ENCODE measurements around the gene MEAF6. TPM values are rescaled to one million over a fixed set of nuclear protein-coding genes. Genes with fewer than 3 reads are reported as not detected.

The MEAF6 gene
- total and polyA plus RNA-seq, 2 of the 4 experiments (the other 2 are of a cell fraction) = 36.2 to 40.7 TPM

GRCh38 chr1:37473431-37474045 lies 41.0 kb downstream of the MEAF6 start:
- Histone ChIP-seq H3K27me3 (ENCODE audit: control insufficient read depth, insufficient read depth, low read length) (no peaks in the 10 kb centered on the region), H2AFZ (replicated peaks; ENCODE audit: low read length, poor library complexity) (peak overlapping the region; percentile 99), H3K23ac (ENCODE audit: low read depth, low read length) (peak overlapping the region; percentile 98), H4K91ac (ENCODE audit: insufficient read depth, low read depth, low read length) (peak overlapping the region; percentile 94), H3K14ac (replicated peaks; ENCODE audit: low read depth, low read length) (peak overlapping the region; percentile 94), H4K5ac (ENCODE audit: low read depth, low read length) (peak overlapping the region; percentile 89), H2AK5ac (ENCODE audit: low read depth, low read length) (peak overlapping the region; percentile 100), H3K4me3 (ENCODE audit: insufficient read depth, low read depth, low read length) (peak overlapping the region; percentile 95), H3K36me3 (ENCODE audit: control insufficient read depth, insufficient read depth, low read length) (peaks cover 17% of the 10 kb centered on the region), H2AK9ac (replicated peaks; ENCODE audit: low read depth, low read length, poor library complexity) (peak overlapping the region; percentile 95), H3K56ac (ENCODE audit: extremely low read depth, insufficient read depth, low read length) (peak overlapping the region; percentile 66; the same call in 1 of the 2 replicates), H3K27ac (ENCODE audit: insufficient read depth, low read length) (peak overlapping the region; percentile 0; the same call in 1 of the 2 replicates), H2BK20ac (ENCODE audit: low read depth, low read length) (0 out of 2 replicates have a peak overlapping the region, but pooled peaks have one; percentile 16), H3K4me2 (ENCODE audit: low read depth, low read length) (peak overlapping the region; percentile 99), H2BK5ac (ENCODE audit: low read depth, low read length, poor library complexity, severe bottlenecking) (peak overlapping the region; percentile 85), H3K4ac (ENCODE audit: low read depth, low read length) (peak overlapping the region; percentile 97), H3K4me1 (ENCODE audit: control insufficient read depth, insufficient read depth, low read length) (peaks cover 46% of the 10 kb centered on the region), H3K9me3 (ENCODE audit: control insufficient read depth, insufficient read depth, low read length) (no peaks in the 10 kb centered on the region), H3K9me1 (ENCODE audit: insufficient read depth, low read length) (peaks cover 30% of the 10 kb centered on the region), H3K79me1 (ENCODE audit: low read depth in 1 of 2, low read length in 2 of 2) (peaks cover 10 to 58% of the 10 kb centered on the region in 2 experiments; a peak in 3 of 4 replicates), H2BK120ac (ENCODE audit: low read depth, low read length) (peak overlapping the region; percentile 10), H3K18ac (ENCODE audit: low read depth, low read length) (peak overlapping the region; percentile 93), H3K9ac (ENCODE audit: low read depth, low read length) (peak overlapping the region; percentile 96), H2BK15ac (ENCODE audit: low read depth, low read length) (peak overlapping the region; percentile 90; the same call in 2 of the 3 replicates), H4K8ac (ENCODE audit: low read depth in 2 of 2, low read length in 2 of 2) (peak overlapping the region; percentile 49 to 90; a peak in 2 of 4 replicates), H4K20me1 (ENCODE audit: insufficient read depth, low read length) (peaks cover 15% of the 10 kb centered on the region)
- in situ Hi-C loops (cut with MboI; ENCODE audit: low sequenced_read_pairs) = no loop called here
- intact Hi-C loops (cut with micrococcal nuclease) = loop anchor here (5.0 kb wide), 1 partner anchor 209 kb away; no protein-coding TSS in a partner anchor
- DNase-seq (no peak), ATAC-seq (ENCODE audit: low read depth) (no peak)
- ChIA-PET CTCF (interaction anchor here (2.3 kb wide), 1 partner anchor 14 kb away, joined by 9 read pairs; no protein-coding TSS in a partner anchor), POLR2A (ENCODE audit: unreplicated experiment) (interaction anchor here (0.6 kb wide), 1 partner anchor 13 kb away, joined by 10 read pairs; no protein-coding TSS in a partner anchor)
- dilution Hi-C loops (cut with HindIII; ENCODE audit: low sequenced_read_pairs, unreplicated experiment) = no loop called here
- BruUV-seq (replicated peaks) = no TSS peak
- 23% methylated on average over 11 of the region's 12 CpGs; no CpG with 5 or more reads in 1 of the 2 experiments for WGBS, 2 experiments (ENCODE audit: extremely low coverage in 2 of 2, insufficient read length in 1 of 2)
- TF ChIP-seq SMC3 (IDR thresholded peaks at IDR 0.05; ENCODE audit: low read depth, low read length) (no peak), BHLHE40 (IDR thresholded peaks at IDR 0.05; ENCODE audit: low read depth, low read length) (no peak), NFE2L2 (IDR thresholded peaks at IDR 0.05; ENCODE audit: low read depth, low read length) (no peak), FOS (IDR thresholded peaks at IDR 0.05; ENCODE audit: low read depth, low read length) (no peak), RCOR1 (IDR thresholded peaks at IDR 0.05; ENCODE audit: insufficient replicate concordance, low read length) (no peak), CEBPB (IDR thresholded peaks at IDR 0.05; ENCODE audit: low read depth, low read length) (no peak), USF2 (IDR thresholded peaks at IDR 0.05; ENCODE audit: low read depth, low read length) (no peak), CHD1 (IDR thresholded peaks at IDR 0.05; ENCODE audit: low read depth, low read length) (no peak), RFX5 (IDR thresholded peaks at IDR 0.05; ENCODE audit: low read depth, low read length) (no peak), RAD21 (IDR thresholded peaks at IDR 0.05; ENCODE audit: low read length) (no peak), ELK1 (IDR thresholded peaks at IDR 0.05; ENCODE audit: borderline replicate concordance, low read depth, low read length) (no peak), CTCF (conservative IDR thresholded peaks at IDR 0.05; ENCODE audit: low read depth, low read length) (no peak), POLR2A (IDR thresholded peaks at IDR 0.05; ENCODE audit: low read depth, low read length) (no peak; the same call in 1 of the 2 replicates), MXI1 (IDR thresholded peaks at IDR 0.05; ENCODE audit: borderline replicate concordance, low read depth, low read length) (no peak), MAFK (IDR thresholded peaks at IDR 0.05; ENCODE audit: low read depth, low read length) (no peak)
